Stimulated activated CD8-positive, alpha-beta memory T cell treated with anti-CD3 and anti-CD28 coated beads, Interleukin-2, amount 100 ng/mL, for 48 hours (primary cell): ENCODE results near the gene IMMP2L.
"Not testable (repeated sequence)": the region's sequence is repeated elsewhere in the genome, so short reads cannot be mapped to it uniquely, and the experiment has no call there.

ENCODE experiments used
- DNase-seq, 2 donors: peaks; one replicate each; pipeline ENCODE4 v3.0.0-alpha.2; 2020; ENCODE audit warnings: low read depth in 2 of 2

Gene IMMP2L

DNA sequence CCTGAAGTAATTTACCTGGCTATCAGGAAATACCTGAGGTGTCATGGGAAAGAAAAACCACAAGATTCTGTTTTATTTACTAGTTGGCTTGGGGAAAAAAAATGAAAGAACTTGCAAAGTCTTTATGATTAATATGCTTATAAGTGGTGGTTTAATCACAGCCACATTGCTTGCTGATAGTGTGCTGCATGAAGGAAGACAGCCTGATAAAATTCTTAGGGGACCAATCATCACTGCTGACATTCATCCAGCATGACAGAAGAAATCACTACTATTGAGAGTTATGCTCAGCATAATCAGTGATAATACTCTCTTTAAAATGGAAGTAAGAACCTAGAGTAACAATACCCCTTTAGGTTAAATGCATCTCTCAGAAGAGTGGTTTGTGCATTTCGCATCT is 621.5 kb downstream of the IMMP2L start:
- no peak for DNase-seq

DNA sequence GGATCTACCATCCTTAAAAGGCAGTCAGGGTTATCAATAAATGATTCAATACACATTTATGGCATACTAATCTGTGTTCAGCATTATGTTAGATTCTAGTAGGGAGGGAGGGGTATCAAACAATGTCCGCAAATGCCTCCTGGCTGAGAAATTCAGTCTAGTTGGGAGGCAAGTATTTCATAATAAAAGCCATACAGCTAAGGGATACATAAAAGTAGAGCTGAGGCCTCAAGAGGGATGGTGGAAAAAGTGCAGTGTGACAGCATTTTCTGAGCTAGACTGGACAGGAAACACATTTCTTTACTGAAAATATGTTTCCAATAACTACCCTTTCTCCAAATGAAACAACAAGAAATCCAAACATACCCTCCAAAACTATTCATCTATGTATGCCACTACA is 624.1 kb downstream of the IMMP2L start:
- DNase-seq = no peak

DNA sequence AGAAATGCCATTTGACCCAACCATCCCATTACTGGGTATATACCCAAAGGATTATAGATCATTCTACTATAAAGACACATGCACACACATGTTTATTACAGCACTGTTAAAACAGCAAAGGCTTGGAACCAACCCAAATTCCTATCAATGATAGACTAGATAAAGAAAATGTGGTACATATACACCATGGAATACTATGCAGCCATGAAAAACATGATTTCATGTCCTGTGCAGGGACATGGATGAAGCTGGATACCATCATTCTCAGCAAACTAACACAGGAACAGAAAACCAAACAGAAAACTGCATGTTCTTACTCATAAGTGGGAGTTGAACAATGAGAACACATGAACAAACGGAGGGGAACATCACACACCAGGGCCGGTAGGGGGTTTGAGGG is 625.6 kb downstream of the IMMP2L start:
- DNase-seq = not testable (repeated sequence)

DNA sequence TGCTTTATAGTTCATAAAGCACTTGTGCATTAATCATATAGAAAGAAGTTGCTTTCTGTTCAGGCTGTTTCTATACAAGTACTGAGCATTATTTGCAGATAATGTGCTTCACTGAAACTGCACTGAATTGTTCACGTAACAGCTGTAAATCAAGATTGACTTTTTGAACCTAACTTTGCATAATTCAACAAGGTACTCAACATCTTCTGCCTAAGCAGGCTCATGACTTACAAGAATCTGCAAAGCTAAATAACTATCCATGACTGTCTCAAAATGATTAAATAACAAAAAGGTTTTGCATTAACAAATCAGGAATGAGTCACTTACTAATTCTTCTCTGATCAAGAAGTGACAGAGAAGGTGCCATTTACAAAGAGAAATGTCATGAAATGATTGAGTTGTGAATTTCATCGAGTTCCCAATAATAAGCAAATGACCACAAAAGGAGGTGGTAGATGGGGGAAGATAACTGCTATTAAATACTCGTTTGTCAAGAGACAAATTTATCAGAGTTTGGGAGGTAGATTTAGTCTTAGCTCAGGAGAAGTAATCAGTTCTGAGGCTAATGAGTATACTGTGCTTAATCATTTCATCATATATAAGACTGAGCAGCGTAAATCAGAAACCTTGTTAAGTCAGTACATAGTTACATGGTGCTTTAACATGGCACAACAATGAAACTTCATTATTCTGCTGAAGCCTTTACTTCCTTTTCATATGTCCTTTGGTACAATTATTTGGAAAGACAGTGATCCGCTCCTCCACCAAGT is 632.6 kb downstream of the IMMP2L start:
- no peak for DNase-seq

DNA sequence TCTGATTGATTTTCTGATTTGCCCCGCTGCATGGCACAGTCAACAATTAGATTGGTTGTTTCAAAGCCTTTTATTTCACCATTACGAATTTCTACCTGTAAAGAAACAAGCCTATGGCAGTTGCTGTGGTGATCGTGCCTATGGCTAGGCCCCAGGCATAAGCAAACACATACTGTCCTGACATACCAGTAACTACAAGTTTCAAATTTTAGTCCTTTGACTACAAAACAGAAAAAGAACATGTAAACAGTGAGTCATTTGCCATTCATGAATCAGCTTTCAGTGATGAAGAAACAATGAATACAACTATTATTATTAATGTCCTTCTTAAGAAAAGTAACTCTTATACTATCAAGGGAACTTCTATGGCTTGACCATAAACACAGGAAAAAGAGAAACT is 639.4 kb downstream of the IMMP2L start:
- no peak for DNase-seq

DNA sequence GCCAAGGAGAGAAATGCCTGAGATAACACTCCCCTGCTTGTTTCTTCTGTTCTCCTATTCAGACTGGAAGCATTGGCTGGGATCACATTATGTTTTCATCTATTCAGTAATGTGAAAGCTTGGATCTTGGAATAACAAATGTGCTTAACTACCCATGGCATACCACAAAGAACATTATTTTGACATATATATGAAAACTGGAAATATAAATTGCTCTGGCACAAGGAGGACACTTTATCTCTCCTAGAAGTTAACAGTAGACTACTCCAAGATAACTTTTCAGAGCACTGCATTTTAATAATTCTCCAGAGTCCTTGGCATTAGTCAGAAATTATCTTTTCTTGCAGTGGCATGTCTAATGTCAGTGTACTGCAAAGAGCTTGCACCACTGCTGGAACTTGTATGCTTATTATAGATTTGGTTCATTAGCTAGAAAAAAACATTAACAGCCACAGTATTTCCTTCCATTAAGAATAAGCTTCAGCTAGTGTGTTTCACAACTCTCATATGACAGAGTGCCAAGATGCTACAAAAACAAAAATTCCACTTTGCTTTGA is 640.6 kb downstream of the IMMP2L start:
- no peak for DNase-seq

DNA sequence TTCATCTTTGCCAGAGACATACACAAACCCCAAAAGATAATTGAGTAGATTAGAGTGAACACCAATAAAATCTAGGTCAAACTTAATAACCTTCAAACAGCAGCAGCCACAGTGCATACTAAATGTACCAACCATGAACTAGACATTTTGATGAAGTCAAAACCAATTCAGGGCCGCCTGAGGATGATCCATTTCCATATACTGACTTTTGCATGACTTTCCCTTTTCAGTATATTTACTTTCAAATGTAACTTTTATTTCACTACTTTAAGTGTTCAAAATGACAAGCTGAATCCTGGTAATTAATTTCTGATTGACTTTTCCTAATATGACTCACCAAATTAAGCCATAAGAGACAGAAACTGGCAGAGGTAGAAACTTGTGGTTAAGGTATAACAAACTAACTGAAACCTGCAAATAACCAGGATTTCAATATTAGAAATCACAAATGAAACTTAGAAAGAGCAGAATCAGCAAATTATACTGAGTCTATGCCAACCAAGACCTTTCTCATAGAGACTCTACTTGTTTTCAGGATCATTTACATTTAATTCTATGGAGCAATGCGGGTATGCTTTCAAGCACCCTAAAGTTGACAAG is 643.2 kb downstream of the IMMP2L start:
- DNase-seq = no peak

DNA sequence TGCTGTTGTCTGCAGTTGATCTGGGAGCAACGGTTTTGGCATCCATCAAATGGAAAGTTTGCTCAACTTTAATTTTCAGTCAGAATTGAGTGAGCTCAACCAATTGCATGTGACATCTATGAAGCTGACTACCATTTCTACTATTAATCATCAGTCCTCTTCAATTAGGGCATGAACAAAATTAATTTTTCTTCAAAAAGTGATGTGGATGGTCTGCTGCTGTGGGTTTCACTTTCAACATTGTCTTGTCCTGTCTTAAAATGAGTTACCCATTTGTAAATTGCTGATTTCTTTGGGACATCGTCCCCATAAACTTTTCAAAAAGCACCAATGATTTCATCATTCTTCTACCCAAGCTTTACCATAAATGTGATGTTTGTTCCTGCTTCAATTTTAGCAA is 648.0 kb downstream of the IMMP2L start:
- no peak for DNase-seq

DNA sequence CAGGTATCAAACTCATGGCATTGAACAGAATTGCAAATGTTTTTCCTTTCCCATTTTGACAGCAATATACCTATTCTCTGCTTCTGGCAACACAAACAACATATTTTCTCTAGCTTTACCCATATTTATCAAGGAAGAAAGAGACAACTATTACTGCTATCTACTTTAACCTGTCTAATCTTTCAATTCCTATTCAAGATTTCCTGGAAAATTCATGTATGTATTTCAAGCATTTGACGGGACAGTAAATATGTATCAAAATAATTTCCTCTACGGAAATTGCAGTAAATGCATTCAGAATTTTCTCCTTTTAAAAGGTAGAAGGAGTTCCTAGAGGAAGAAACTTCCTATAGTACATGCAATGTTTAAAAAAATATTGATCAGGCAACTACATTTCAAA is 650.7 kb downstream of the IMMP2L start:
- no peak for DNase-seq

DNA sequence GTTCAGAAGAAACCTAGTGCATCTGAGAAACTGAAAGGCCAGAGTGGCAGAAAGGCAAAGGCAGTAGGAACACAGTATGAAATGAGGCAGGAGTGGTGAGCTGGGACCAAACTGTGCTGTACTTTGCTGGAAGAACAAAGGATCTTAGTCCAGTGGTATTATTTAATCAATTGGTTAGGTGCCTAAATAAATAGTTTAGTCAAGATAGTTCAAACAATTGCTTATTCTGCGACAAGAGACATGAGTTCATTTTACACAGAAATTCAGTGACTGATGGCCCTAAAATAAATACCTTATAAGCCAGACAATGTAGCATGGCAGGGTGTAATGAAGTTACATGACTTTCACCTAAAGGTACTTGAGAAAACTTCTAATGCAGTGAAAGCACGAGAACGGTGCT is 653.2 kb downstream of the IMMP2L start:
- no peak for DNase-seq

DNA sequence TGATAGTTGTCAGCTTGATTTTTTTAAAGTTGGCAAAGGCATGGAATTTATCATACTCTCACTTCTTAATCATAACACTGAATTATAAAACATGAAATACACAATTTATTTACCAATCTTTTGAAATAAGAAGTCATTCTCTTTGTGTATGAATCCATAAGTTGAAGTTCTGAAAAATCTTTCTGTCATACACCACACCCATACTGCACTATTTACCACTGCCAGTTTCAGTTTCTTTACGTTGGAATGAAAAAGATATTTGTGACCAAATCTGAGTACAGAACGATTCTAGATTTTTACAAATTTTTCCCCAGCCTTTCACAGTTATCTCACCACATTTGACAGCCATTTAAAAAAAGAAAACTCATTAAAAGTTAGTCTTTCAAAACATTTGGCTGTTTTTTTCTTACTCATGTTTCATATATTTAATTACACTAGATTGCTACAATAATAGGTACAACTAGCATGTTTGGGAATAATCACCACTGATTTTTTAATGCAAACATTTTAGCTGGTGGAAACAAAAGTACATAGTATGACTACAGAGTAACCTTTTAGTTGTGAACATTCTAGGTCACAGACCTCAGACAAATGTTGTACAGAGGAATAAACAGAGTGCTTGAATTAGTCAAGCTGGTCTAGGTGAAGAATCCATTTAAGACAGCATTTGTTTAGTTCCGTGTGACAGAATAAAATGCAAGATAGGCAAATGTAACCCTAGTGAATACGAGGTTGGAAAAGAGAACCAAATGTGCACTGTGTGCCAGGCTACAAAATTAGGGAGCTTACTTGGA is 656.3 kb downstream of the IMMP2L start:
- DNase-seq = no peak

DNA sequence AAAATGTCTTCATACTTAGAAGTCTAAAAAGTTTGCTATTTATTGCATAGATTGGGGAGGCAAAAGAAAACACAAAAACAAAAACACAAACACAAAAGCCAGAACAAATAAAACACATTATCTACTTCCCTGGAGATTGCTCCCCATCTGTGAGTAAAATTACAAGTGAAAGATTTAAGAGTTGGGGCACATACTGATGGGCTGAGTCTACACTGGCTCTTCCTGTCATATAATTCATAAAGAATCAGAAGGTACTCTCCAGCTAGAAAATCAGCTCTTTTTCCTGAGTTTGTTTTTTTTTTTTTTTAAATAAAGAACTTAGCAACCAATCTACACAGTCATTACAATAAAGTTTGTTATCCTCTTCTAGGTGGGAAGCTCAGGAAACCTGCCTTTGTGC is 663.8 kb downstream of the IMMP2L start:
- DNase-seq = no peak

DNA sequence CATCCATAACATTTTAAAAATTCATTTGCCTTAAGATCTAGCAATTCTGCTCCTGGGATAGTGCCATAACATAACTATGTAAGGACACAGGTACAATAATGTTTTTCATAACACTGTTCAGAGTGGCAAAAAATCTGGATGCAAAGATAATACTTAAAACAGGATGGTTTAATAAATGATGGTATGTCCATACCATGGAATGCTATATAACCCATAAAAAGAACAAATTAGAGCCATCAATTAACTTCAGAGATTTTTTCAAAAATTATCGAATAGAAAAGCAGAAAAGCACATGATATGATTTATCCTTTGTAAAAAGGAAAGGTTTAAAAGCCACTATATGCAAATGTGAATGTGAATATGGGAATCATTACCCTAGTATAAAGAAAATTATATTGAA is 664.8 kb downstream of the IMMP2L start:
- no peak for DNase-seq

DNA sequence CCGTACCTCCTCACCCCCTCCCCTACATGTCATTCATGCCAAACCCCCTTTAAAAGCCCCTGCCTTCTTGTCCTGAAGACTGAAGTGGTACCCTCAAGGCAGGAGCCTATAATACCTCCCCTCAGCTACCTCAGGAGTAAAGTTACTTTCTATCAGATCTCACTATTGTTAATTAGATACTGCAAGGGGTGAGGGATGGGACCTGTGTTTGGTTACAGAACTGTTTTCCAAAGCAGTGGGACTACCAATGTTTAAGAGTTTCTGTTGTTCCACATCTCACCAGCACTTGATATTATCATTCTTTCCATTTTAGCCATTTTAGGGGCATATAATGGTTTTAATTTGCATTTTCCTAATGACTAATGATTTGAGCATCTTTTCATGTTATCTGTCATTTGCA is 668.2 kb downstream of the IMMP2L start:
- DNase-seq = no peak

DNA sequence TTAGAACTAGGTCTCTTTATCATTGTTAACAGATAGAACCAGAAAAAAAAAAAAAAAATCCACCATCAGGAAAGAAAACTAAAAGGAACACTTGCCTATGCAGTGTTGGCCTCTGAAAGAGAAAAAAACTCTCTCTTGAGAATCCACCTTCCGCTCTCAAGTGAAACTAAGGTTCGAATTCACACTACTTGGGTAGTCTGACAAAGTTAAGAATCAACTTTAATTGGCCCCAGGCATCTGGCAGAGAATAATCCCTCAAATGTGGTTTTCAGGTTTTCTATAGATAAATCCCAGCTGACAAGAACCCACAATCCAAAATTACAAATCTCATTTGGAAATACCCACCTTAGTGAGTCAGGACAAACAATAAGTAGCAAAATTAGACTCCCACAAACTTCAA is 671.1 kb downstream of the IMMP2L start:
- DNase-seq = no peak

DNA sequence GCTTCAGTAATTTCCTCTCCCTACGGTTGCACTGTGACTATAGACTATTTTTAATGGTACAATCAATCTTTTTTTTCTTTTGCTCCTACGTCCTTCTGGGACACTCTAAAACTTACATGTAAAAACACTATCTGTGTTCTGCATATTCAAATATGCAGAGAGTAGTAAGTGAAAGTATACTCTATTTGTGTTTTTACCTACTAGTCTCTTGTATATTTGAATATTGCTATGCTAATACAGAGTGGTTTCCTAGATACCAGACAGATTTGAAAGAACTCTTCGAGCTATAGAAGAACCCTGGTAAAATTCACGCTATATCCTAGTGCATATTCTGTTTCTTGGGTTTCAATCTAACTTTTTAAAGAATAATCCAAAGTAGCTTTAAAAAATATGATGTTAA is 672.2 kb downstream of the IMMP2L start:
- DNase-seq = no peak

DNA sequence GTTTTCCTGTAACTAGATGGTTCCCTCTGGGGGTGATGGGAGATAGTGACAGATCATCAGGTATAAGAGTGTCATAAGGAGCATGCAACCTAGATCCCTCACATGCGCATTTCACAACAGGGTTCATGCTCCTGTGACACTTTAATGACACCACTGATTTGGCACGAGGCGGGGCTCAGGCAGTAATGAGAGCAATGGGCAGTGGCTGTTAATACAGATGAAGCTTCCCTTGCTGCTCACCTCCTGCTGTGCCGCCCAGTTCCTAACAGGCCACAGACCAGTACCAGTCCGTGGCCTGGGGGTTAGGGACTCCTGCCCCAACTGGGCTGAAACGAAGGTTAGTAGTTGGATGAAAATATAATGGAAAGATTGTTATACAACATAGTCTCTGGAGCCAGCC is 673.0 kb downstream of the IMMP2L start:
- DNase-seq = no peak

DNA sequence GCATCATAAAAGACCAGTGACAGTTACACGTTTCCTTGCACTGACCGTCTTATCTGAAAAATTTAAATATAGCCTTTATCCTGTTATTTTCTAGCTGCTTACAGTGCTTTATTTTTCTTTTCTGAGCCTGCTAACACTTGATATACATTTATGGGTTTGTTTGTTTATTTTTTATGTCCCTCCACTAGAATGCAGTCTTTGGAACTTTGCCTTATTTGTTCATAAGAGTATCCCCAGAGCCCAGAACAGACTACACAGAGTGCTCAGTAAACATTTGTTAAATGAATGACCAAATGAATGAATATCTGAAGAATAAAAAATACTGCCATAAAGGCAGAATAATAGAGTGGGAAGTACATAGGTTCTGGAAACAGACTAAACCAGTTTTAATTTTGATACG is 673.7 kb downstream of the IMMP2L start:
- no peak for DNase-seq

DNA sequence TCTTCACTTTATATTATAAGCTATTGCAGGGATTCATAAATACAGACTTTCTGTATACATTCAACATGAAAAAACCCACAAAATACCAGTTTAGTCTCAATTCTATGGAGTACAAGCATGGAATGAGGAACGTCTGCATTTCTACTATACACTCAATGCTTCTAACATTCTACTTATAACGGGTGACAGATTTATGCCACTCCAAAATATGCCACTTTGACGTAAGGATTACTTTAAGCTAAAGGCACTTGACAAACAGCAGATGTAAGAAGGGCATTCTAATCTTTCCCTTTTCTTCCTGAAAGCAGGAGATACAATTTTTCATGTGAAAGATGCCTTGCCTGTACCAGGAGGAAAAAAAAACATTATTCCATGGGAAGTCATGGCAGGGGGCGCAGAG is 676.8 kb downstream of the IMMP2L start:
- no peak for DNase-seq

DNA sequence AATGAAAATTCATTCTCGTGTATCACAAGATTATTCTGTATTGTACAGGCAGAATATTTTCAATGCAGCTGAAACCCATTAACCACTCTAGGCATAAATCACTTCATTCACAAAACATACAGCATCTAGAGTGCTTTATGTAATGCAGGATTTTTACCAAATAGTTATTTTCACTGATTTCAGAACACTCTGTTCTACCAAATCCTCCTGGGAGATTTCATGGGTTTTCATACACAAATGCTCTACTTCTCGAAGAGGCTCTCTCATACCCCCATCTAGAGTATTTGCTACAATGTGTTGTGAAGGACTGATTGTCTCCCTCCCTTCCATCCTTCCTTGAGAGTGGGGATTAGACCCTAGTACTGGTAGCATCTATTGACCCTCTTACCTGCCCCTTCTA is 680.6 kb downstream of the IMMP2L start:
- no peak for DNase-seq

DNA sequence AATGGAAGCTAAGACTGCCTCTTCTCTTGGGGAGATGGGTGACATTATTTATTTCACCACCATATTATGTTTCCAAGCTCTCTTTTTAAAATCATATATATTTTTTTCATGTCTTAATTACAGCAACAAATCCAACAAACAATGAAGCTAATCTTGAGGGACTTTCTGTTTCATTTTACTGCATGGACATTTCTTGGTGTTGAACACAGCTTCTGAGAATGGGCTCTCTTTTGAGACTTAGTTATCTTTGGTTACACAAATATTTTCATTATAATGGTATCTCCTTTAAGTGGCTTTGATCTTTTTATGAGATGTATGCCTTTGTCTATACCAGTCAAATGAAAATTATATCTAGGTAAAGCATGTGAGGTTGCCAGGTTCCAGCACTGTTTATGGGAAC is 681.3 kb downstream of the IMMP2L start:
- DNase-seq = no peak

DNA sequence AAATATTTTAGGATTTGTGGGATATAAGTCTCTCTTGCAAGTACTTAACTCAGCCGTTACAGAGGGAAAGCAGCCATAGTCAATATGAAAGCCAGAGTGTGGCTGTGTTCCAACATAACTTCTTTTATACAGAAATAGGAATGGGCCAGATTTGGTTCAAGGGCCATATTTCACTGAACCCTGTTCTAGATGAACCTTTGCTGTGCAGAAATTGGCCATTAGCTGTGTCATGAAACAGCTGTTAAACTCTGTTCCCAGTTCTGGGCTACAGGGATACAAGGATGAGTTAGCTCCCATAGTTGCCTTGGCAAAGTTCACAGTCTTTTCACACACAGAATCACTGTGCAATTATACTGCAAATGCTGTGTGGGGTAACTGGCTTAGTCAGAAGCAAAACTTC is 685.3 kb downstream of the IMMP2L start:
- DNase-seq = no peak

DNA sequence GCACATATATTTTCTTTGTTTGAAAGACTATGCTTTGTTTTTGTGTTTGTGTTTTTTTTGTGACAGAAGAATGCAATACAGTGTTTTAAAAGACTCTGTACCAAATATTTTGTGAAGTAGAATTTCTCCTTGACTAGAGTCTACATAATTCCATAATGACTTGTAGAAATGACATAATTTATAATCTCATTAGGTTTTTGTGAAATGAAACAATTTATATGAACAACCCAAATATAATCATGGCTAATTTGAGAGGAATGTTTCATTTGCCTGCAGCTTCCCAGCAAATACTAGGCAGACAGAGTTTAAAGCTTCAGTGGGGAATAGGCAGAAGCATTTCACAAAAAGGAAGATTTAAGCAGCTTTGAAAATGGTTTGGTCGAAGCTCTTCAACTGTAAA is 686.9 kb downstream of the IMMP2L start:
- no peak for DNase-seq
